Mucosa of rectum (tissue), 2 donors: ENCODE results near the gene DHRS7.

ENCODE experiments used
- H3K27ac ChIP-seq, 2 donors: one replicate each; pipeline ENCODE4 v1.7.0; 2013; ENCODE audit warnings: inconsistent platforms in 2 of 2, low read depth in 2 of 2, low read length in 2 of 2
- H3K27me3 ChIP-seq, 2 donors: one replicate each; pipeline ENCODE4 v1.7.0; 2013; ENCODE audit warnings: low read length in 2 of 2; ENCODE audit not compliant: control insufficient read depth in 2 of 2, insufficient read depth in 2 of 2
- H3K36me3 ChIP-seq, 2 donors: one replicate each; pipeline ENCODE4 v1.7.0; 2013; ENCODE audit warnings: low read length in 2 of 2; ENCODE audit not compliant: control insufficient read depth in 2 of 2, insufficient read depth in 2 of 2
- H3K4me1 ChIP-seq, 2 donors: one replicate each; pipeline ENCODE4 v1.7.0; 2013; ENCODE audit warnings: low read length in 2 of 2, mild to moderate bottlenecking in 1 of 2; ENCODE audit not compliant: control insufficient read depth in 2 of 2, insufficient read depth in 2 of 2
- H3K4me3 ChIP-seq, 2 donors: one replicate each; pipeline ENCODE4 v1.7.0; 2013; ENCODE audit warnings: low read length in 2 of 2
- H3K9ac ChIP-seq, 2 donors: one replicate each; pipeline ENCODE4 v1.7.0; 2013; ENCODE audit warnings: low read length in 2 of 2, low read depth in 1 of 2, mild to moderate bottlenecking in 1 of 2
- H3K9me3 ChIP-seq, 2 donors: one replicate each; pipeline ENCODE4 v1.7.0; 2013; ENCODE audit warnings: low read length in 2 of 2; ENCODE audit not compliant: control insufficient read depth in 2 of 2
- donor health status: healthy.
- donor health status: Normal muscosa, but diverticular disease.

The DHRS7 gene

GRCh38 chr14:60171690-60172089 lies 6.5 kb upstream of the DHRS7 start:
- Histone ChIP-seq H3K27me3 (no peaks in the 10 kb centered on the region), H3K27ac (no peak overlapping the region), H3K4me1 (no peaks in the 10 kb centered on the region), H3K4me3 (no peak overlapping the region), H3K9ac (no peak overlapping the region), H3K36me3 (no peaks in the 10 kb centered on the region), H3K9me3 (no peaks in the 10 kb centered on the region)

GRCh38 chr14:60170948-60171347 lies 5.8 kb upstream of the DHRS7 start:
- Histone ChIP-seq H3K27me3 (no peaks in the 10 kb centered on the region), H3K9ac (no peak overlapping the region), H3K36me3 (no peaks in the 10 kb centered on the region), H3K4me1 (no peaks in the 10 kb centered on the region), H3K4me3 (no peak overlapping the region), H3K9me3 (no peaks in the 10 kb centered on the region), H3K27ac (no peak overlapping the region)

- Histone ChIP-seq H3K27me3 (no peaks in the 10 kb centered on the region), H3K9ac (no peak overlapping the region), H3K9me3 (no peaks in the 10 kb centered on the region), H3K36me3 (no peaks in the 10 kb centered on the region), H3K4me1 (peaks cover 0 to 3% of the 10 kb centered on the region in 2 donors), H3K4me3 (no peak overlapping the region), H3K27ac (no peak overlapping the region)
Observed at GRCh38 chr14:60169722-60170121, 4.5 kb upstream of the DHRS7 start.

GRCh38 chr14:60166142-60166541 lies 944 bp upstream of the DHRS7 start:
- Histone ChIP-seq H3K4me1 (peaks cover 5 to 10% of the 10 kb centered on the region in 2 donors), H3K27me3 (no peaks in the 10 kb centered on the region), H3K27ac (peak overlapping the region in 1 of 2 donors; percentile 94), H3K9ac (no peak overlapping the region), H3K4me3 (no peak overlapping the region), H3K9me3 (no peaks in the 10 kb centered on the region), H3K36me3 (no peaks in the 10 kb centered on the region)

- Histone ChIP-seq H3K9ac (peak overlapping the region; percentile 96 to 98), H3K27me3 (no peaks in the 10 kb centered on the region), H3K9me3 (no peaks in the 10 kb centered on the region), H3K36me3 (no peaks in the 10 kb centered on the region), H3K27ac (peak overlapping the region; percentile 89 to 94), H3K4me1 (peaks cover 5 to 10% of the 10 kb centered on the region in 2 donors), H3K4me3 (peak overlapping the region; percentile 91 to 95)
Observed at GRCh38 chr14:60165547-60165876, 314 bp upstream of the DHRS7 start.

GRCh38 chr14:60164404-60164711 lies 840 bp downstream of the DHRS7 start:
- peak overlapping the region; percentile 91 to 95 for H3K4me3 ChIP-seq
- no peaks in the 10 kb centered on the region for H3K9me3 ChIP-seq
- peak overlapping the region; percentile 89 to 94 for H3K27ac ChIP-seq
- no peaks in the 10 kb centered on the region for H3K36me3 ChIP-seq
- no peaks in the 10 kb centered on the region for H3K27me3 ChIP-seq
- peak overlapping the region; percentile 96 to 98 for H3K9ac ChIP-seq
- H3K4me1 ChIP-seq, result peaks cover 5 to 10% of the 10 kb centered on the region in 2 donors

GRCh38 chr14:60163693-60164092 lies 1.5 kb downstream of the DHRS7 start:
- no peaks in the 10 kb centered on the region for H3K27me3 ChIP-seq
- no peaks in the 10 kb centered on the region for H3K36me3 ChIP-seq
- H3K9ac ChIP-seq, result peak overlapping the region in 1 of 2 donors; percentile 98
- no peaks in the 10 kb centered on the region for H3K9me3 ChIP-seq
- H3K4me1 ChIP-seq, result peaks cover 5 to 10% of the 10 kb centered on the region in 2 donors
- no peak overlapping the region for H3K27ac ChIP-seq
- H3K4me3 ChIP-seq, result peak overlapping the region; percentile 91 to 95

GRCh38 chr14:60161196-60162107 lies 3.7 kb downstream of the DHRS7 start:
- Histone ChIP-seq H3K27me3 (no peaks in the 10 kb centered on the region), H3K4me1 (peaks cover 5 to 10% of the 10 kb centered on the region in 2 donors), H3K27ac (no peak overlapping the region), H3K9ac (no peak overlapping the region), H3K36me3 (no peaks in the 10 kb centered on the region), H3K9me3 (no peaks in the 10 kb centered on the region), H3K4me3 (no peak overlapping the region)

GRCh38 chr14:60160422-60160821 lies 4.8 kb downstream of the DHRS7 start:
- peaks cover 5 to 6% of the 10 kb centered on the region in 2 donors for H3K4me1 ChIP-seq
- H3K36me3 ChIP-seq, result no peaks in the 10 kb centered on the region
- H3K27ac ChIP-seq, result no peak overlapping the region
- H3K4me3 ChIP-seq, result no peak overlapping the region
- no peak overlapping the region for H3K9ac ChIP-seq
- H3K27me3 ChIP-seq, result no peaks in the 10 kb centered on the region
- no peaks in the 10 kb centered on the region for H3K9me3 ChIP-seq

GRCh38 chr14:60154671-60155070 lies 10.5 kb downstream of the DHRS7 start:
- Histone ChIP-seq H3K27ac (no peak overlapping the region), H3K9me3 (no peaks in the 10 kb centered on the region), H3K36me3 (peaks cover 12 to 13% of the 10 kb centered on the region in 2 donors), H3K4me3 (no peak overlapping the region), H3K9ac (no peak overlapping the region), H3K4me1 (peaks cover 0 to 4% of the 10 kb centered on the region in 2 donors), H3K27me3 (no peaks in the 10 kb centered on the region)
